ENCODE data around the gene ZNF597. TPM values are rescaled to one million over a fixed set of nuclear protein-coding genes. Genes with fewer than 3 reads are reported as not detected.

Gene ZNF597
- total RNA-seq, 1 experiment from 2014 or later = 2.7 TPM

DNA sequence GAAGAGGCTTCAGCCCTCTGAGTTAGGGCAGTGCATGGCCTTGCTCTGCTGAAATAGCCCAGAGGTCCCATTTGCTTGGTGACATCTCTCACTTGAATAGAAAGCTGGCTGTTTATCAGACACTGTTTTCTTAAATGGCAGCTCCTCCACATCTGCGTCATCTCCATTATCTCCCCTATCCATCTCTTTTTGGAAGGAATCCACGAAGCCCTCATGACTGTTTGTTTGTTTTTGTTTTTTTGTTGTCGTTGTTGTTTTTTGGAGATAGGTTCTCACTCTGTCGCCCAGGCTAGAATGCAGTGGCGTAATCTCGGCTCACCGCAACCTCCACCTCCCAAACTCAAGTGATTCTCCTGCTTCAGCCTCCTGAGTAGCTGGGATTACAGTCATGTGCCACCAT is 16.8 kb upstream of the ZNF597 start:
- in situ Hi-C loops (cut with HindIII; ENCODE audit: low pct_unique_long_range_greater_than_20kb, low sequenced_read_pairs) = no loop called here
- peak overlapping the region in 1 of 2 experiments; percentile 0; a peak in 1 of 4 replicates for H3K4me3 ChIP-seq (ENCODE audit: low read depth in 2 of 2, low read length in 2 of 2)
- TF ChIP-seq SIN3A (IDR thresholded peaks at IDR 0.05; ENCODE audit: borderline replicate concordance, insufficient read depth, low read depth, low read length) (no peak), POLR2AphosphoS5 (IDR thresholded peaks at IDR 0.05; ENCODE audit: low read depth, low read length) (no peak), TCF7L2 (IDR thresholded peaks at IDR 0.05; ENCODE audit: low read depth, low read length) (no peak)
- TF ChIP-seq, protein P1, sequence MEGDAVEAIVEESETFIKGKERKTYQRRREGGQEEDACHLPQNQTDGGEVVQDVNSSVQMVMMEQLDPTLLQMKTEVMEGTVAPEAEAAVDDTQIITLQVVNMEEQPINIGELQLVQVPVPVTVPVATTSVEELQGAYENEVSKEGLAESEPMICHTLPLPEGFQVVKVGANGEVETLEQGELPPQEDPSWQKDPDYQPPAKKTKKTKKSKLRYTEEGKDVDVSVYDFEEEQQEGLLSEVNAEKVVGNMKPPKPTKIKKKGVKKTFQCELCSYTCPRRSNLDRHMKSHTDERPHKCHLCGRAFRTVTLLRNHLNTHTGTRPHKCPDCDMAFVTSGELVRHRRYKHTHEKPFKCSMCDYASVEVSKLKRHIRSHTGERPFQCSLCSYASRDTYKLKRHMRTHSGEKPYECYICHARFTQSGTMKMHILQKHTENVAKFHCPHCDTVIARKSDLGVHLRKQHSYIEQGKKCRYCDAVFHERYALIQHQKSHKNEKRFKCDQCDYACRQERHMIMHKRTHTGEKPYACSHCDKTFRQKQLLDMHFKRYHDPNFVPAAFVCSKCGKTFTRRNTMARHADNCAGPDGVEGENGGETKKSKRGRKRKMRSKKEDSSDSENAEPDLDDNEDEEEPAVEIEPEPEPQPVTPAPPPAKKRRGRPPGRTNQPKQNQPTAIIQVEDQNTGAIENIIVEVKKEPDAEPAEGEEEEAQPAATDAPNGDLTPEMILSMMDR (IDR thresholded peaks at IDR 0.05) = no peak
- TF ChIP-seq, protein P2, sequence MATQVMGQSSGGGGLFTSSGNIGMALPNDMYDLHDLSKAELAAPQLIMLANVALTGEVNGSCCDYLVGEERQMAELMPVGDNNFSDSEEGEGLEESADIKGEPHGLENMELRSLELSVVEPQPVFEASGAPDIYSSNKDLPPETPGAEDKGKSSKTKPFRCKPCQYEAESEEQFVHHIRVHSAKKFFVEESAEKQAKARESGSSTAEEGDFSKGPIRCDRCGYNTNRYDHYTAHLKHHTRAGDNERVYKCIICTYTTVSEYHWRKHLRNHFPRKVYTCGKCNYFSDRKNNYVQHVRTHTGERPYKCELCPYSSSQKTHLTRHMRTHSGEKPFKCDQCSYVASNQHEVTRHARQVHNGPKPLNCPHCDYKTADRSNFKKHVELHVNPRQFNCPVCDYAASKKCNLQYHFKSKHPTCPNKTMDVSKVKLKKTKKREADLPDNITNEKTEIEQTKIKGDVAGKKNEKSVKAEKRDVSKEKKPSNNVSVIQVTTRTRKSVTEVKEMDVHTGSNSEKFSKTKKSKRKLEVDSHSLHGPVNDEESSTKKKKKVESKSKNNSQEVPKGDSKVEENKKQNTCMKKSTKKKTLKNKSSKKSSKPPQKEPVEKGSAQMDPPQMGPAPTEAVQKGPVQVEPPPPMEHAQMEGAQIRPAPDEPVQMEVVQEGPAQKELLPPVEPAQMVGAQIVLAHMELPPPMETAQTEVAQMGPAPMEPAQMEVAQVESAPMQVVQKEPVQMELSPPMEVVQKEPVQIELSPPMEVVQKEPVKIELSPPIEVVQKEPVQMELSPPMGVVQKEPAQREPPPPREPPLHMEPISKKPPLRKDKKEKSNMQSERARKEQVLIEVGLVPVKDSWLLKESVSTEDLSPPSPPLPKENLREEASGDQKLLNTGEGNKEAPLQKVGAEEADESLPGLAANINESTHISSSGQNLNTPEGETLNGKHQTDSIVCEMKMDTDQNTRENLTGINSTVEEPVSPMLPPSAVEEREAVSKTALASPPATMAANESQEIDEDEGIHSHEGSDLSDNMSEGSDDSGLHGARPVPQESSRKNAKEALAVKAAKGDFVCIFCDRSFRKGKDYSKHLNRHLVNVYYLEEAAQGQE (IDR thresholded peaks at IDR 0.05; ENCODE audit: insufficient read depth in 1 of 2, low read depth in 2 of 2, low read length in 1 of 2) = no peak
- ChIA-PET CTCF (interaction anchor here (0.6 kb wide), 1 partner anchor 9 kb away, joined by 3 read pairs; no protein-coding TSS in a partner anchor), POLR2A (interaction anchor here (0.6 kb wide), 1 partner anchor 107 kb away, joined by 8 read pairs; no protein-coding TSS in a partner anchor)
- H3K9me3 ChIP-seq (ENCODE audit: control insufficient read depth, insufficient read depth, low read depth, low read length) = no peaks in the 10 kb centered on the region
- no TSS peak for BruUV-seq (replicated peaks)
- intact Hi-C loops (cut with micrococcal nuclease; ENCODE audit: unreplicated experiment) = no loop called here
- H3K4me1 ChIP-seq (ENCODE audit: control insufficient read depth, insufficient read depth, low read length) = peaks cover 45% of the 10 kb centered on the region
- no peaks in the 10 kb centered on the region for H3K27me3 ChIP-seq (ENCODE audit: control insufficient read depth, insufficient read depth, low read length)
- DNase-seq (ENCODE audit: low read depth, low spot score) (no peak), ATAC-seq (no peak)
- H3K36me3 ChIP-seq (ENCODE audit: control insufficient read depth, insufficient read depth, low read length) = peaks cover 2% of the 10 kb centered on the region; the same call in 1 of the 2 replicates
- H3K27ac ChIP-seq (ENCODE audit: low read length) = no peak overlapping the region

DNA sequence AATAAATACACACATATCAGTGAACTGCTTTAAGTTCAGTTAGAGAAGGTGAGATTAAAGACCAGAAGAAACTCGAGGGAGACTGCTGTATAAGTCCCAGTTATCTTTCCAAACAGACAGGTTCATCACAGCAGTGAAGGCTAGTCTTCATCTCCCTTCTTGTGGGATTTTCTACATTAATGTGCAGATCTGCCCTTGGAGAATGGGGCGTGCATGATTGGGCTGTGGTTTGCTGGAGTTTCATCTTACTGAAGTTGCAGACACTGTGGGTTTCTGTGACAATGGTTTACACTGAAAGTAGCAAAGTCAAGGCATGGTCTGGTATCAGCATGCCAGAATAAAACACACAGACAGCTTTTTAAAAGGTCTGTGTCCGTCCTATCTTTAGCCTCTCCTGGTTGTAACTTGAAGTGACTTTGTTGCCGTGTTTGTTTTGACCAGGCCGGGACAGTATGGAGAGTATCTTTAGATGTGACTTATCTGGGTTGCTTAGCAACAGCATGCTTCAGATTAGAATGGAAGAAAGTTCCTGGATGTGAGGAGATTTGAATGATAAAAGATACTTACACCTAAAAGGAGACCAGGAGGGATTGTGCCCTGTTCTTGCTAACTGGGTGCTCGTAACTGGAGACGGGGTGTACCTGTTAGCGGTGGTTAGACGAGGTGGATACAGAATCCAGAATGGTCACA is 16.2 kb upstream of the ZNF597 start:
- intact Hi-C loops (cut with micrococcal nuclease; ENCODE audit: unreplicated experiment) = no loop called here
- Histone ChIP-seq H3K4me3 (ENCODE audit: low read depth in 2 of 2, low read length in 2 of 2) (peak overlapping the region; percentile 73 to 84), H3K4me1 (ENCODE audit: control insufficient read depth, insufficient read depth, low read length) (peaks cover 45% of the 10 kb centered on the region), H3K9me3 (ENCODE audit: control insufficient read depth, insufficient read depth, low read depth, low read length) (no peaks in the 10 kb centered on the region), H3K27me3 (ENCODE audit: control insufficient read depth, insufficient read depth, low read length) (no peaks in the 10 kb centered on the region), H3K27ac (ENCODE audit: low read length) (peak overlapping the region; percentile 93), H3K36me3 (ENCODE audit: control insufficient read depth, insufficient read depth, low read length) (peaks cover 2% of the 10 kb centered on the region; the same call in 1 of the 2 replicates)
- POLR2A ChIA-PET = no interaction called here
- DNase-seq (ENCODE audit: low read depth, low spot score) (no peak), ATAC-seq (no peak)
- CTCF ChIA-PET = interaction anchor here (0.6 kb wide), 1 partner anchor 9 kb away, joined by 3 read pairs; no protein-coding TSS in a partner anchor
- in situ Hi-C loops (cut with HindIII; ENCODE audit: low pct_unique_long_range_greater_than_20kb, low sequenced_read_pairs) = no loop called here
- no TSS peak for BruUV-seq (replicated peaks)
- TF ChIP-seq TCF7L2 (IDR thresholded peaks at IDR 0.05; ENCODE audit: low read depth, low read length) (no peak), SIN3A (IDR thresholded peaks at IDR 0.05; ENCODE audit: borderline replicate concordance, insufficient read depth, low read depth, low read length) (no peak), POLR2AphosphoS5 (IDR thresholded peaks at IDR 0.05; ENCODE audit: low read depth, low read length) (no peak)
- TF ChIP-seq, protein P1 (IDR thresholded peaks at IDR 0.05) = no peak
- TF ChIP-seq, protein P2 (IDR thresholded peaks at IDR 0.05; ENCODE audit: insufficient read depth in 1 of 2, low read depth in 2 of 2, low read length in 1 of 2) = no peak

All from Panc1 (cell line).